T1000 (cell line): ENCODE data around the gene SLF2.

ENCODE experiments used
- DNase-seq: peaks from one replicate; lab custom pipeline; 2025; ENCODE audit warnings: mixed read lengths; lab: John Stamatoyannopoulos, UW

Gene SLF2

DNA sequence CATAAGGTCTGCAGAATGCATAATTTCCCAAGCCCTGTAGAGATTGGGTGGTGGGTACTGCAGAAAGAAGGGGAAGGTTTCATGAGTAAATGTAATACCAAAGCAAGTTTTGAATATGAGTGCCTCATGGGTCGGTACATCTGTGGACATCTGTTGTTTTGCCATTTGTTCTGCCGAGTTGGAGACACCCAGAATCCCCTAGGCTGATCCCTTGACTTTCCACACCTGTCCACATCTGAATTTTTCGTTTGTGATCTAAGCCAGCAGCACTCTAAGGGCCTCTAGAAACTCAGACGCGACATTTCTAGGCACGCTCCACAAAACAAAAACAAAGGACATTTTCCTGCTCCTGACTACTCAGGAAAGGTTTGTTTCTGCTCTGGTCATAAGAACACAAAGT lies 11.7 kb upstream of the SLF2 start:
- no peak for DNase-seq

DNA sequence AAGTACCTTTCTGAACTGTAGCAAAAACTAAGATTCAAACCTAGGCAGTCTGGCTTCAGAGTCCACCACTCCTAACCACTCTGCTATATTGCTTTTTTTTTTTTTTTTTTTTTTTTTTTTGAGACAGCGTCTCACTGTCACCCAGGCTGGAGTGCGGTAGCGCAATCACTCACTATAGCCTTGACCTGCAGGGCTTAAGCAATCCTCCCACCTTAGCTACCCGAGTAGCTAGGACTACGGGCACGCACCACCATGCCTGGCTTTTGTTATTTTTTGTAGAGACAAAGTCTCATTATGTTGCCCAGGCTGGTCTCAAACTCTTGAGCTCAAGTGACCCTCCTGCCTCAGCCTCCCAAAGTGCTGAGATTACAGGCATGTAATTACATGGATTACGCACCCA lies 10.1 kb upstream of the SLF2 start:
- no peak for DNase-seq

DNA sequence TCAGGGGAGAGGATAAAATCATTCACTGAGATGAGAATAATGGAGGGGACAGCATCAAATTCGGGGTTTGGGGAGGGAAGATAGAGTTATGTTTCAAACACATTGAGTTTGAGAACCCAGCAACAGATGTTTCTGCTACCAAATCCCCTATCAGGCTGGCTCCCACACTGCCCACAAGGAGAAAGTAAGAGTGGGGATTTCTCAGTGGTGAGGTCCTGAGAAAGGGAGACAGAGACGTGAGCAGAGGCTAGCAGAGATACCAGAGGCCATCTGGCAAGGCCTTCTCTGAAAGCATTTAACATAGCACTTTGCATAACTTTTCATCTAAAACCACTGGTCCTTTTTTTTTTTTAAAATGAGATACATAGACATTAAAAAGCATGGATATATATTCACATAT lies 7.8 kb upstream of the SLF2 start:
- no peak for DNase-seq

DNA sequence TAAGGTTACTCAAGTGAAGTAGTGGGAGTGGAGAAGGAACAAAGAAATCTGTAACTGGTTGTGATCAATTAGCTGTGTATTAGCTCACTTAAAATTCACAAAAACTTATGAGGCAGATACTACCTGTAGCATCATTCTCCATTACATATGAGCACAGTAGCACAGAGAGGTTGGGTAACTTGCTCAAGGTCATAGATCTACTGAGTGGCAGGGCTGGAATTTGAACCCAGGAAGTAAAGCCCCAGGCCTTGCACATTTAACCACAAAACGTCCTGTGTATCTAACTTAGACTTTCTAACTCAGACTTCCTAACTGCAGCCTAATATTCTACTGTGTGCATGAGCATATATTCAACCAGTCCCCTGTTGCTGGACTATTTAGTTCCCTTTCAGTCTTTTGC lies 5.6 kb upstream of the SLF2 start:
- DNase-seq = no peak

DNA sequence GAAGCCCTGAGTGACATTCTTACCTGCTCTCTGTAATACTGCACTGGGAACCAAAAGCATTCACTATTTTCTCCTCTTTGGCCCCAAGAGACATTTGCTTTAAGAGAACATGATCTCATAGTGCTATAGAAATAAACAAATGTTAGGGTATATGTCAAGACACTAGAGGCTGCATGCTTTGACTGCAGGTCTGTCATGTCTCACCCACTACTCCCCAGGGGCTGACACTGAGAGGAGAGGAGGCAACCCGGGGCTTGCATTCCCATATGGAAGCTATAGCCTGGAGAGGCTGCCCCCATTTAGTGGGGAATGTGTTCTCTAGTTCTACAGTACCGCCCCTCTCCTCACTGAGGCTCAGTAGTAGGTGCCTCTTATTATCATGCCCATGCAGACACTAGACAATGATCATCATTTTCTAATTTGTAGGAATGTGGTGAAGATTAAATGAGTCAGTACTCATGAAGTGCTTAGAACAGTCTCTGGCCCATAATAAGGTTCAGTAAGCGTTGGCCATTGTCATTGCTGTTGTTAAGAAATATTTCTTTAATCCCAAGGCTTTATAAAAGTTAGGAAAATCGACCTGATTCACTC lies 4.9 kb upstream of the SLF2 start:
- no peak for DNase-seq

DNA sequence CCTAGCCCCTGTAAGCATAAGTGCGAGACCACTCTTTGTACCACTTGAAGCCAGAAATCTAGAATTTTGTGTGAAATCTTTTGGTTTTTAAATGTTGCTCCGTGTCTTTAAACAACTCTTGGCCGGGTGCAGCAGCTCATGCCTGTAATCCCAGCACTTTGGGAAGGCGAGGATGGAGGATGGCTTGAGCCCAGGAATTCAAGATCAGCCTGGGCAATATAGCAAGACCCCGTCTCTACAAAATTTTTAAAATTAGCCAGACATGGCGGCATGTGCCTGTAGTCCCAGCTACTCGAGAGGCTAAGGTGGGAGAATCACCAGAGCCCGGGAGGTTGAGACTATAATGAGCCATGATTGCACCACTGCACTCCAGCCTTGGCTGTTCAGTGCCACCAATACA lies 4.4 kb upstream of the SLF2 start:
- DNase-seq = no peak

DNA sequence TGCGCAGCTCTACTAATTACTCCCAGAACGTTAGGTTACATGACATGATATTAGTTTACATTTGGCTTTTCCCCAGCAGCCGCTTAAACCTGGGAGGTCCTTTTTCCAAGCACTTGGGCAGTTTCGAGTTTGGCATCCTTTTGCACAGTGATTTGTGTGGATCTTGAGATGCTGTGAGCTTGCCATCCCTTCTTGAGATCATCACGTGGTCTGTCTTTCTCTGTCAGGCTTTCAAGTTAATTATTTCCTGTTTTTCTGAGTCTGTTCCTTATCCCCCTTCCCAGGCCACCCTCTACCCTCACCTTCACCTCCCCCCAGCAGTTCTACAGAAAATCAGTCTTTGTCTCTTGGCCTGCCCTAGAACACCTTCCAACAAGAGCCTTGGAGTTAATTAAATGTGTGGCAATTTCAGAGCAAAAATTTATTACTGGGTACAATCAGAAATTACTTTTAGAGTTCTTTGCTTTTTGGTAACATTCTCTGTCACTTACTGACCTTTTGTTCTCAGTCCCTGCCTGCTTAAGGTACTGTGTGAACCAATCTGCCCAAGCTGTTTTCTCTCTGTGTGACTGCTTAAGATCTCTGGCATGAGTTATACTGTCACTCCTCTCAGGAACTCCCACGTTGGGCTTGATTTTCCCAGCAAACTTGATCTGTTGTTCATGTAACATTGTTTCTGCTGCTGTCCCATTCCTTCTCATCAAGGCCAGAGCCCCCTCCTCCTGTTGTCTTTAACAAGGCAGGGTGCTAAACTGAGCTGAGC lies 3.1 kb upstream of the SLF2 start:
- DNase-seq = no peak

DNA sequence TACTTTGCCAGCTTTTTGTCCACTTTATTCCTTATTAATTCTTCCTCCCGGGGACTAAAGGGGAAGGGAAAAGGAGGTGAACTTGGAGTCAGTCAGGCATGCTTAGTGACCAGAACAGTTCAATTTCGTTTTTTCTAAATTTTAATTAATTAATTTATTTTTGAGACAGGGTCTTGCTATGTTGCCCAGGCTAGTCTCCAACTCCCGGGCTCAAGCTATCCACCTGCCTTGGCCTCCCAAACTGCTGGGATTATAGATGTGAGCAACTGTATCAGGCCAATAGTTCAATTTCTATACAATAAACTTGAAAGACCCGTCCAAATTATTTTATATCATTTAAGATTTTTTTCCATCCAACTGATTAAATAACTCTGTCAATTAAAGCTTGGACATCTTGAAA lies 1.3 kb upstream of the SLF2 start:
- no peak for DNase-seq

DNA sequence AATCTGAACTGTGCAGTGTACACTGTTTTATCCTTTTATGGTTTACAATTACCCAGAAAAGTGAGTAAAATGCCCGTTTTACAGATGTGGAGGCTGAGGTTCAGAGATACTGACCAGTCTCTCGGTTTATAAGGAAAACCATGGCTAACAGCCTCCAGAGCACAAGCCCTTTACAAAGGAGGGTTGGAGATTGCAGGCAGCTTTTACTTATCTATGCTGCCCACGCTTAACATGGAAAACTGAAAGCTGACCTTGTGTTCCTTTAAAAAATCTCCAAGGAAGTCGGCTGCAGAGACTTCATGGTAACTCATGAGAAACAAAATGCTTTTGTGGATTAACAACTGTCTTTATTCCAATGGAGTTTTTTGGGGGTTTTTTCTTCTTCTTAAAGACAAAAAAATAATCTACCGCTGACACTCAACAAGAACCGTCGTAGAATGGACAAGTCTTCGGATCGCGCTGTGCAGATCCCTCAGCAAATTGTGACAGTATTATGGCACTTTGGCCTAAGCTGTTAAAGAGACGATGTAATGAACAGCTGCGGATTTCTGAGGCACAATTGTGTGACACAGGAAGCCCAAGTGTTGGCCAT lies 654 bp upstream of the SLF2 start:
- no peak for DNase-seq

DNA sequence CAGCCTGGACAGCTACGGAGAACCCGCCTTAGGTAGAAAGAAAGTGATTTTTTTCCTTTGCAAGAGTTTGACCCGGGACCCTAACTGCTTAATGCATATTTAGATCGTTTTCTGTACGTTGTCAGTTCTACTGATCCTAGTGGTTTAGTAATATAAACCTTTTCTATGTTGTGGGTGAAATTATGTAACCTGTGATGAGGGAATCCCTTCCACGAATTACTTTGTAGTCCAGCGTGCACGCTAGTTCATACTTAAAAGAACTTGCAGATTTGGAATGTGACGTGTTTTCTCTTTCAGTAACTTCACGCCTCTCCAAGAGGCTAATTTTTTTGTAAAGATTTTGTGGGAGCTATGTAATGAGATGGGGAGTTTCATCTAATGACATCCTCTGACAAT lies 705 bp downstream of the SLF2 start:
- DNase-seq = no peak

DNA sequence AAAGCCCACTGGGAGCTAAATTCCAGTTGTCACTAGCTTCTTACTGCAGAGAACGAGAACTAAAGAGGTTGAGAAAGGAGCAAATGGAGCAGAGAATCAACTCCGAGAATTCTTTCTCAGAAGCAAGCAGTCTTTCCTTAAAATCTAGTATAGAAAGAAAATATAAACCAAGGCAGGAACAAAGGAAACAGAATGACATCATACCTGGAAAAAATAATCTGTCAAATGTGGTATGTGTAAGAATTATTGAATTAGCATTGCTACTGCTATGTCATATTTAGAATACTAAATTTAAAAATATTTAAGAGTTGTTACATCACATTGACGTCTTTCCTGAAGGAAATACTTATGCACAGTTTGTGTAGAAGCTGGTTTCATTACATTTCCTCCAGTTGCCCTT lies 4.3 kb downstream of the SLF2 start:
- no peak for DNase-seq

DNA sequence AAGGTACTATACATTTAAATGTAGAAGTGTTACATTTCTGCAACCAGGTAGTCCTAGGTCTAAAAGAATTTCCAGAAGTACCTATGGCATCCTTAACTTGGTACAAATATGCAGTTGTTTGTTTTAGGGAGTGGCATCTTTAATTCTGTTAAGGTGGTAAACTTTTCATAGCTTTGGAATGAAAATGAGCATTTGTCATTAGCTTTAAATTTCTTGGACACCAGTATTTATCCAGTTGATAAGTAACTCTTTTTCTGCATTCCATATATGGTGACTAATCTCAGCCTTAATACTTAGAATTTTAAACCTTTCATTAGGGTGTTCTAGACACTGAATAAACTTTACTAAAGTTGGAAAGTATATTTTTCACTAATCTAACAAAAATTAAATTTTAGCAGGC lies 10.8 kb downstream of the SLF2 start:
- DNase-seq = no peak

DNA sequence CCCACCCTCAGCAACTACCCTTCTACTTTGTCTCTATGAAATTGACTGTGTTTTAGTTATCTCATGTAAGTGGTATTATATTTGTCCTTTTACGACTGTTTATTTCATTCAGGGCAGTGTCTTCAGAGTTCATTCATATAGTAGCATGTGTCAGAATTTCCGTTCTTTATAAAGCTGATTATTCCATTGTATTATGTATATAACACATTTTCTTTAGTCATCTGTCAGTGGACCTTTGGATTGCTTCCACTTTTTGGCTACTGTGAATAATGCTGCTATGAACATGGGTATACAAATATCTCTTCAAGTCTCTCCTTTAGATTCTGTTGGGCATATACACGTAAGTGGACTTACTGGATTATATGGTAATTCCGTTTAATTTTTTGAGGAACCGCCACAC lies 14.5 kb downstream of the SLF2 start:
- DNase-seq = no peak

DNA sequence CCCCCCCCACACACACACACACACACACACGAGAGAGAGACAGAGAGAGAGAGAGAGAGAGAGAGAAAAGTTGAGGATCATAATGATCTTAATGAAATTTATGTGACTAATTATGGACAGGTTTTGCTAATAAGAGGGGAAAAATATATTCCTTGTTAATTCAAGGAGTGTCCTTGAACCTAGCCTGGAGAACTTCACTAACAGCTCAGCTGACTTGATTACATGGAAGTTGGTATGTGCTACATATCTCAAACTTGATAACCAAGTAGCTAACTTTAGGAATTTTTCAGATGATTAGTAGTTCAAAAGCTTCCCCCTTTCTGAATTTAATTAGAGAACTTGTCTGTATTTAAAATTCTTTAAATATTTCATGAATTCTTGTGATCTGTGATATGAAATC lies 15.3 kb downstream of the SLF2 start:
- no peak for DNase-seq

DNA sequence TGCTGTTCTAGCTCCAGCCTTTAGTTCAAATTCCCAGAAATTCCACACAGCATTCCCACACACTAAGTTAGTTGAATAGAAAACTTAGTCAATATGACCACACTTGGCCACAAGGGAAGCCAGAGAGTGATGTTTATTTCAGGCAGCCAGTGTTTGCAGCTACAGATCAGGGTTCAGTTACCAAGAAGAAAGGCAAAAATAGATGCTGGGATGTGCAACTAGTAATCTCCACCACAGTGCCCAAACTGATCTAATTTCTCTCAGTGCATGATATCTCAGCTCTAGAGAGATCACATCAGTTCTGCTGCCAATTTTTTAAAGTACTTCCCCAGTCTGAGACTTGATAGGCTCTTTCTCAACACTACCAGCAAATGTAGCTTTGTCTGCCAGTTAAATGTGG lies 17.6 kb downstream of the SLF2 start:
- no peak for DNase-seq

DNA sequence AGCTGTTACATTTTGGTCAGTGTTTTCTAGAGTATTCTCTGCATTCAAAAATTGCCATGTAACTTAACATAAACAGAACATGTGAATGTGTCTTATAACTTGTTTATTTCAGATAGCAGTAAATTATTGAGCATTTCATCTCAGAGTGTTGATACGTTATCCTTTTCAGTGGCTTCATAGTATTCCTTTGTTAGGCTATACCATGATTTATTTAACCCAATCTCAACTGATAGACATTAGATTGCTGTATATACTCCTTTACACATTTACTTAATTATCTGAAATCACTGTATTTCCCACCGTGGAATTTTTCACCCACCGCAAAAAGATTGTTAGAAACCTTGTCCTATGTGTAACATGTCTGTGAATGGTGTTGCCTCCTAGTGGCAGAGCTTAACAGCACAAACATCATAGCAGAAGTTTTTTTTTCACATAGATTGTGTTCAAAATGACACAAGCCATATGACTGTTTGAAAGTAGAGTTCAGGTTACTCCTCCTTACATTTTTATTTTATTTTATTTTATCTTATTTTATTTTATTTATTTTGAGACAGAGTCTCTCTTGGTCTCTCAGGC lies 21.4 kb downstream of the SLF2 start:
- DNase-seq = no peak

DNA sequence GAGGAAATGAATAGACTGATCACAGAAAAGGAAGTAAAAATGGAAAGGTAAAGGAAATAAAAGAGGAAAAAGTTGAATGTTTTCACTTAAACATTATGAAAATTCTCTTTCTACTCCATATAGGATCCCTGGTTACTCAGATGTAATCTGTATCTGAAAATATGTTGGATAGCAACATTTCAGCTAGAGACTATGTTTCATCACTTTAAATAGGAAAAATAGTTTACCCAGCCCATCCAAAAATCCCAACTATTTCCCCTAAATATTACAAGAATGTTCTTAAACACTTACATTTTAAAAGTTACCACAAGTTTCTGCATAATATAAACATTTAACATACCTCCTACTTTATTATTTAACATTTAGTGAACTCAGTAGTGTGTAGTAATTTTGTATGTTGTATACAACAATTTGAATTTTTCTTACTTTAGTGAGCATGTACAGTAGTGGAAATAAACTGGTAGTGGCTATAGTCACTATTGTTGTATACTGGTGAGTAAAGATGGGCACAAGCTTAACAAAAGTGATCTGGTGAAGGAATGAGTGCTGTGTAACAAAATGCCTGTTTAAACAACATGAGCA lies 27.1 kb downstream of the SLF2 start:
- no peak for DNase-seq

DNA sequence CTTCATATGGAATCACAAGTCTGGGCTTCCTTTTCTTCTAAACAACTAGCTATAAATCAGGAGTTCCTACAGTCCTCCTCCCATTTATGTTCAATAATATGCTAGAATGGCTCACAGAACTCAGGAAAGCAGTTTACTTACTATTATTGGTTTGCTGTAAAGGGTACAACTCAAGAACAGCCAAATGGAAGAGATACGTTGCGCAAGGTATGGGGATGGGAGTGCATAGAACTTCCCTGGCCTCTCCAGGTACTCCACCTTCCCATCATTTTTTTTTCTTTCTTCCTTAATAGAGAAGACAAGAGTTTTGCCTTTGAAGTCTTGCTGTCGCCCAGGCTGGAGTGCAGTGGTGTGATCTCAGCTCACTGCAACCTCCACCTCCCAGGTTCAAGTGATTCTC lies 29.5 kb downstream of the SLF2 start:
- DNase-seq = no peak

DNA sequence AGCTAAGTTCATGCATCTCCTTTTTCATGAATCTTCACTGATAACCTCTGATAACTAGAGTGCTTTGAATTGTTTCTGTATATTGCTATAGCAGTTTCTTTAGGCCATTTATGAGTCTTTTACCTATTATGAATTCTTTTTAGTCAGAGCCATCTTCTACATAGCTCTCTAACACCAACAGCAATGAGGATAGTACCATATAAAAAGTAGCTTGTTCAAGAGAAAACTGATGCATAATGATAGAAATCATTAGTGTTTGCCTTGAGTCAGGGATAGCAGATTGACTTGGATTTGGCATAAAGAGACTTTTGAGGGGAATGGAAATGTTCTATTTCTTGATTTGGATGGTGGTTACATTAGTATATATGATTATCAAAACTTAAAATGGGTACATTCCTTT lies 30.7 kb downstream of the SLF2 start:
- no peak for DNase-seq

DNA sequence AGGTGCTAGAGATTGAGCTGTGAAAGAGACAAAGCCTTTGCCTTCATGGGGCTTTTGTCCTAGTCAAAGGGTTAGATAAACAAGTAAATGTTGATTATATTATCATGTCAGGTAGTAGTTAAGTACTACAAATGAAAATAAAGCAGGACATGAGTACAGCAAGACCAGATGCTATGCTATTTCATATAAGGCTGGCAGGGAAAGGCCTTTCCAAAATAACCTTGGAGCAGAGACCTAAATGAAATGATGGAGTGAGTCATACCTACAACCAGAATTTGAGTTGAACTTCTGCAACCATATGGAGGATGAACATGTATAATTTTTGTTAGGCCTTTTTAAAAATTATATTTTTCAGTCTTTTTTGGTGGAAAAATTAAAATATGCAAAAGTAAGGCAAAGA lies 33.0 kb downstream of the SLF2 start:
- DNase-seq = no peak

DNA sequence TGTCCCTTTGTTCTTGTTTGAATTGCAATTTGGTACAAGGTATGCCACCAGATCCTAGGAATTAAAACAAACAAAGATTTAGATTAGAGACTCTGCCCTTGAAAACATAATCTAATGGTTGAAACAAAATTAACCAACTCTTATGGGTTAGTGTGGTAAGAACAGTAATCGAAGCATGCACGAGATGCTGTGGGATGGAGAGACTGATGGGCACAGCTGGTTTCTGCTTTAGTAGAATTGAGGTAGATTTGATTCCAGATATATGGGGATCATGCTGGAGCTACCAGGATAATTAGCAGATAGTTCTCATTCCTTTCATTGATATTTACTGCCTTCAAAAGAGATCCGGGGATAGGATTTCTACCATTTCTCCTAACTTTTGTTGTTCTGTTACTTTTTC lies 36.2 kb downstream of the SLF2 start:
- DNase-seq = no peak

DNA sequence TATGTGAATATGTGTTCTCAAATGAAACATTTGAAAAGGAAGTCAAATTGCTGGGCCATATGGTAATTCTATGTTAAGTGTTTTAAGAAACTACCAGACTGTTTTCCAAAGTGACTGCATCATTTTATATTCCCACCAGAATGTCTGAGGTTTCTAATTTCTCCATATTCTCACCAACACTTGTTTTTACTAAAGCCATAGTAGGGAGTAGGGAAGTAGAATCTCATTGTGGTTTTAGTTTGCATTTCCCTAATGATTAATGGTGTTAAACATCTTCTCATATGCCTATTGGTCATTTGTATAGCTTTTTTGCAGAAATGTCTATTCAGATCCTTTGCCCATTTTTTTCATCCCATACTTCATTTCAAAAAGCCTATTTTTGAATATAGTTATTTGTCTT lies 47.5 kb downstream of the SLF2 start:
- DNase-seq = no peak
